Stimulated activated CD4-positive, alpha-beta T cell treated with anti-CD3 and anti-CD28 coated beads, TNF-alpha, amount 100 ng/mL, for 4 hours (primary cell): ENCODE results near the gene KIAA0753.
"Not testable (repeated sequence)": the region's sequence is repeated elsewhere in the genome, so short reads cannot be mapped to it uniquely, and the experiment has no call there.

ENCODE experiments used
- DNase-seq, 3 experiments: peaks; one replicate each; pipeline ENCODE4 v3.0.0-alpha.2; 2020; ENCODE audit warnings: low read depth in 3 of 3

The KIAA0753 gene

GRCh38 chr17:6596941-6597340, 43.6 kb downstream of the KIAA0753 start:
- DNase-seq: no peak

GRCh38 chr17:6596511-6596910, 44.0 kb downstream of the KIAA0753 start:
- no peak for DNase-seq

GRCh38 chr17:6596081-6596480, 44.4 kb downstream of the KIAA0753 start:
- DNase-seq: no peak

- DNase-seq: not testable (repeated sequence)
Measured at GRCh38 chr17:6593371-6593770, 47.1 kb downstream of the KIAA0753 start.

GRCh38 chr17:6592173-6592572, 48.3 kb downstream of the KIAA0753 start:
- DNase-seq: no peak

GRCh38 chr17:6591599-6592158, 48.8 kb downstream of the KIAA0753 start:
- no peak for DNase-seq

GRCh38 chr17:6589266-6589946, 51.1 kb downstream of the KIAA0753 start:
- no peak for DNase-seq

GRCh38 chr17:6588165-6588564, 52.3 kb downstream of the KIAA0753 start:
- DNase-seq: no peak

- DNase-seq: no peak
Measured at GRCh38 chr17:6587310-6587709, 53.2 kb downstream of the KIAA0753 start.

GRCh38 chr17:6583411-6583810, 57.1 kb downstream of the KIAA0753 start:
- DNase-seq: no peak

- no peak for DNase-seq
Measured at GRCh38 chr17:6580625-6581024, 59.9 kb downstream of the KIAA0753 start.

GRCh38 chr17:6578491-6578890, 62.0 kb downstream of the KIAA0753 start:
- no peak for DNase-seq

- DNase-seq: no peak
Measured at GRCh38 chr17:6577686-6578263, 62.7 kb downstream of the KIAA0753 start.

GRCh38 chr17:6576038-6576785, 64.3 kb downstream of the KIAA0753 start:
- DNase-seq: no peak

GRCh38 chr17:6575596-6575988, 64.9 kb downstream of the KIAA0753 start:
- no peak for DNase-seq

GRCh38 chr17:6574687-6575595, 65.6 kb downstream of the KIAA0753 start:
- peak in 1 of 3 experiments; percentile 23 for DNase-seq

- no peak for DNase-seq
Measured at GRCh38 chr17:6573982-6574686, 66.4 kb downstream of the KIAA0753 start.

GRCh38 chr17:6573495-6573894, 67.0 kb downstream of the KIAA0753 start:
- not testable (repeated sequence) for DNase-seq

- DNase-seq: no peak
Measured at GRCh38 chr17:6572972-6573370, 67.5 kb downstream of the KIAA0753 start.

GRCh38 chr17:6571452-6571781, 69.1 kb downstream of the KIAA0753 start:
- DNase-seq: no peak
